ENCODE data around the gene CHAD.

The CHAD gene

DNA sequence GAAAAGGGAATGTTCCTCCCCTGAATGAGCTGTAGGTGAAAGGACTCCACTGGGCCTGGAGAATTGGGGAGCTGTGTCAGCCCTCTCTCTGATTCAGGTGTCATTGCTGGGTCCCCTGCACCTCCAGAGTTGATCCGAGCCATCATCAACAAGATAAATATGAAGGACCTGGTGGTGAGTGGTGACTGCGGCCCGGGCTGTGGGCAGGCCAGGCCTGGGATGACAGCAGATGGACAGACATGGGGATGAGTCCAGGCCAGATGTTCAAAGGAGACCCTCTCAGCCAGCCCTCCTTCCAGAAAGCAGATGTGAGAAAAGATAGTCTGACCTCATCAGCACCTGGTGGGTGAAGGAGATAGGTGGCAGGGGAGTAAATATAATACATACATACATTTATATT is 4.6 kb downstream of the CHAD start:
- no peaks in the 10 kb centered on the region for H3K36me3 ChIP-seq (ENCODE audit: insufficient read depth, low read length)
- H3K4me1 ChIP-seq (ENCODE audit: insufficient read depth, low read length) = 0 out of 2 replicates have a peak, but pooled peaks cover 5% of the 10 kb centered on the region
- H3K27me3 ChIP-seq (ENCODE audit: insufficient read depth, low read length) = peaks cover 17% of the 10 kb centered on the region
- no peak overlapping the region for H3K27ac ChIP-seq (ENCODE audit: low read depth, low read length)
- H3K4me3 ChIP-seq (ENCODE audit: low read length) = no peak overlapping the region
- H3K9me3 ChIP-seq (ENCODE audit: insufficient read depth, low read depth, low read length) = no peaks in the 10 kb centered on the region
- WGBS = 97% methylated on average over 3 of the region's 3 CpGs
- no peak overlapping the region for H3K9ac ChIP-seq (ENCODE audit: low read depth, low read length)

DNA sequence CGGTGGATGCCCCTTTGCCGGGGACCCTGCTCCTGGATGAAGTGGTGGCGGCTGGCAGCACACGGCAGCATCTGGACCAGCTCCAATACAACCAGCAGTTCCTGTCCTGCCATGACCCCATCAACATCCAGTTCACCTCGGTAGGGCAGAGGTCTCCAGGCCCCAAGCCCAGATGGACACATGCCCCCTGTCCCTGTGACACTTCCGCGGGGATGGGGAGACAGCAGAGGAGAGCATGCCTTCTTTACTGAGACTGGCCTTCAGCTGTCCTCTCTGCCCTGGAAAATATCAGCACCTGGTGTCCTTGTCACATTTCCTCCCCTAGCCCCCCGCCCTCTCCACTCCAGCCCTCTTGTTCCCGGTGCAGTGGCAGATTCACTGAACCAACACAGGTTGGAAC is 6.2 kb downstream of the CHAD start:
- Histone ChIP-seq H3K9ac (ENCODE audit: low read depth, low read length) (no peak overlapping the region), H3K4me3 (ENCODE audit: low read length) (no peak overlapping the region), H3K4me1 (ENCODE audit: insufficient read depth, low read length) (no peaks in the 10 kb centered on the region), H3K9me3 (ENCODE audit: insufficient read depth, low read depth, low read length) (no peaks in the 10 kb centered on the region), H3K27me3 (ENCODE audit: insufficient read depth, low read length) (peaks cover under 1% of the 10 kb centered on the region; the same call in 1 of the 2 replicates), H3K36me3 (ENCODE audit: insufficient read depth, low read length) (no peaks in the 10 kb centered on the region), H3K27ac (ENCODE audit: low read depth, low read length) (no peak overlapping the region)
- WGBS = 92% methylated on average over 9 of the region's 9 CpGs

DNA sequence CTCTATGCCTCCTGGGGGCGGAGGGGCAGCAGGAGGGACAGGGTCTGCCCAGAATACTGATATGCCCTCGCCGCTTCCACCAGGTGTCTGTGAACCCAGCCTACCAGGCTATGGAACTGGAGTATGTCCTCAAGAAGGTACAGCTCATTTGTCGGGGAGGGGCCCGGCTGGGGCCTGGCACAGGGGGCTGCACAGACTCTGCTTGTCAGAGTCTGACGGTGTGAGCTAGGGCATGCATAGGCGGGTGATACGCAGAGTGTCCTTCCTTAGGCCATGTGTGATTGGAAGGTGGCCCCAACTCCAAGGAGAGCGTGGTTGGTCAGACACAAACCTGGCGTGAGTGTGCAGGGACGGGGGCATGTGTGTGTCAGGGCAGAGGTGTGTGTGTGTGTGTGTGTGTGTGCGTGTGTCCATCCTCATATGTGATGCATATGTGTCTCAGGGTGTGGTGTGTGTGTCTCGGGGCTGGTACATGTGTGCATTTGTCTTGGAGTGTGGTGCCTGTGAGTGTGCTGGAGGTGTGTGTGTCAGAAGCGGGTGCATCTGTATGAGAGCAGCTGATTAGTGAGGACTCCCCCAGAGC is 7.0 kb downstream of the CHAD start:
- Histone ChIP-seq H3K27ac (ENCODE audit: low read depth, low read length) (no peak overlapping the region), H3K36me3 (ENCODE audit: insufficient read depth, low read length) (no peaks in the 10 kb centered on the region), H3K9ac (ENCODE audit: low read depth, low read length) (no peak overlapping the region), H3K4me1 (ENCODE audit: insufficient read depth, low read length) (no peaks in the 10 kb centered on the region), H3K4me3 (ENCODE audit: low read length) (no peak overlapping the region), H3K27me3 (ENCODE audit: insufficient read depth, low read length) (no peaks in the 10 kb centered on the region), H3K9me3 (ENCODE audit: insufficient read depth, low read depth, low read length) (no peaks in the 10 kb centered on the region)
- WGBS = 94% methylated on average over 14 of the region's 14 CpGs

DNA sequence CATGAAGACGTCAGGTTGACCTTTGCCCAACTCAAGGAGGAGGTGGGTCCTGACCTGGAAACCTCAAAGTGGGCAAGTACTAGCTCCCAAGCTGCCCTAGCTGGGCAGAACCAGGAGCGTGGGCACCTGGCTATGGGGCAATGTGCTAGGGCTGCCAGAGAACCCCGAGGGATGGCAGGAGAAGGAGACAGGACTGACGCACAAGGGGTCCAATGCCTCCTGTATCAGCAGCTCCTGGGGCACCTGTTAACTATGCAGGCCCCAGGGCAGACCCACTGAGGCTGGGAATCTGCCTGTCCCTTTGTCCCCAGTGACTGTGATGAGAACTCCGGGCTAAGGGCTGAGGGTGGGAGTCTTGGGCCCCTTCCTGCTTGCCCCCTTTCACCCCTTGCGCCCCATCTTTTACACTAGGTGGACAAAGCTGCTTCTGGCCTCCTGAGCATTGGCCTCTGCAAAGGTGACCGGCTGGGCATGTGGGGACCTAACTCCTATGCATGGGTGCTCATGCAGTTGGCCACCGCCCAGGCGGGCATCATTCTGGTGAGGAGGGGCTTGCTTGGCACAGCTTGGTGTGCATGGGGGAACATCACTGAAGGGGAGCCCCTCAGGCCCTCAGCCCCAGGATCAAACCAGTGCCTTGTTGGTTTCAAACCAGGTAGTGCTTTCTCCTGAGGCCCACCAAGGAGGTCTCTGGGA is 7.7 kb downstream of the CHAD start:
- no peaks in the 10 kb centered on the region for H3K4me1 ChIP-seq (ENCODE audit: insufficient read depth, low read length)
- no peaks in the 10 kb centered on the region for H3K9me3 ChIP-seq (ENCODE audit: insufficient read depth, low read depth, low read length)
- H3K4me3 ChIP-seq (ENCODE audit: low read length) = no peak overlapping the region
- no peak overlapping the region for H3K27ac ChIP-seq (ENCODE audit: low read depth, low read length)
- WGBS = 93% methylated on average over 9 of the region's 9 CpGs
- no peaks in the 10 kb centered on the region for H3K36me3 ChIP-seq (ENCODE audit: insufficient read depth, low read length)
- H3K9ac ChIP-seq (ENCODE audit: low read depth, low read length) = no peak overlapping the region
- no peaks in the 10 kb centered on the region for H3K27me3 ChIP-seq (ENCODE audit: insufficient read depth, low read length)

DNA sequence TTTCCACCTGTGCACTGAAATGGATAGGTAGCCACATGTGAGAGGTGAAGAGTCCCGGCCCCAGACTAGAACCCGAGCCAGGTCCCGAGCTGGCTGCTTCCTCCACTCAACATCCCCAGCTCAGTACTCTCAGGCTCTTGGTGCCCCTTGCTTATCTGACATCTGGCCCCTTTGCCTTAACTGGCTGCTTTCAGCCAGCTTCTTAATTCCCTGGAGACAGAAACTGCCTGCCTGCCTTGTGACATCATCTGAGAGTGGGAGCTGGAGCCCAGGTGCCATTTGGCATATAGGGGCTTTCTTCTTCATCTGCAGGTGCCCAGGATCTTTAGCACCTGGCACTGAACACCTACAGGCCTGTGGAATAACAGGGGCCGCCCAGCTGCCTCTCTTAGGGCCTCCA is 8.9 kb downstream of the CHAD start:
- Histone ChIP-seq H3K4me3 (ENCODE audit: low read length) (no peak overlapping the region), H3K27ac (ENCODE audit: low read depth, low read length) (no peak overlapping the region), H3K9me3 (ENCODE audit: insufficient read depth, low read depth, low read length) (no peaks in the 10 kb centered on the region), H3K4me1 (ENCODE audit: insufficient read depth, low read length) (no peaks in the 10 kb centered on the region), H3K36me3 (ENCODE audit: insufficient read depth, low read length) (no peaks in the 10 kb centered on the region), H3K9ac (ENCODE audit: low read depth, low read length) (no peak overlapping the region), H3K27me3 (ENCODE audit: insufficient read depth, low read length) (no peaks in the 10 kb centered on the region)
- WGBS = 90% methylated on average over 4 of the region's 4 CpGs

DNA sequence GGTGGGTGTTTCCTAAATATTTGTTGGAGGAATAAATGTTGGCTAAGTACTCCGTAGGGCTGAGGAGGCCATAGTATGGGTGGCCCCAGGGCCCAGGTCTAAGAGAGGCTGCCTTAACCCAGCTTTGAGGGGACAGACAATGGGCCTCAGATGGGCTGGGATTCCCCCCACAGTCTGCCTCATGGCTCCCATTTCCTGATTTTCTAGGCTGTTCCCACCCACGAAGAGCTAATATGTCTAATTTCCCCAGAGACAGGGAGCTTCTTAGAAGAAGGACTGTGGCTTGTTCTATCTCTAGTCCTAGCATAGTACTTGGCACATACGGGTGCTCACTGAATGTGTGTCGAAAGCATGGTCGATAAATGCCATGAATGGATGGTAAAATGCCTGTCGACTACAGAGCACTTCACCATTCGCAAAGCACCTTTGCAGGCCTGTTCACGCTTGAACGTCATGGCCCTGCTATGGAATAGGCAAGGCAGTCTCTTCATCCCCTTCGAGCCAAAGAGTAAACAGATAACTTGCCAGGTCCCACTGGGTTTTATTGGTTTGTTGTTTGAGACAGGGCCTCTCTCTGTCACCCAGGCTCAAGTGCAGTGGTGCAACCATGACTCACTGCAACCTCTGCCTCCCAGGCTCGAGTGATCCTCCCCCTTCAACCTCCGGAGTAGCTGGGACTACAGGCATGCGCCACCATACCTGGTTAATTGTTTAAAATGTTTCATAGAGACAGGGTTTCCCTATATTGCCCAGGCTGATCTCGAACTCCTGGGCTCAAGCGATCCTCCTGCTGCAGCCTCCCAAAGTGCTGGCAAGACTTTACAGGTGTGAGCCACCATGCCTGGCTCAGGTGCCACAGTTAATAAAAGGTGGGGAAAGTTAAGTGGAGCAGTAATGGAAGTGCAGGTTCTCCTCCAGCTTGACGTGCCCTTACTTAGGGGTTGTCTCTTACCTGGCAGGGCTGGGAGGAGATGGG is 9.7 kb downstream of the CHAD start:
- Histone ChIP-seq H3K4me1 (ENCODE audit: insufficient read depth, low read length) (no peaks in the 10 kb centered on the region), H3K4me3 (ENCODE audit: low read length) (no peak overlapping the region), H3K27me3 (ENCODE audit: insufficient read depth, low read length) (no peaks in the 10 kb centered on the region), H3K27ac (ENCODE audit: low read depth, low read length) (no peak overlapping the region), H3K9ac (ENCODE audit: low read depth, low read length) (no peak overlapping the region), H3K36me3 (ENCODE audit: insufficient read depth, low read length) (no peaks in the 10 kb centered on the region), H3K9me3 (ENCODE audit: insufficient read depth, low read depth, low read length) (no peaks in the 10 kb centered on the region)
- 88% methylated on average over 16 of the region's 16 CpGs for WGBS

DNA sequence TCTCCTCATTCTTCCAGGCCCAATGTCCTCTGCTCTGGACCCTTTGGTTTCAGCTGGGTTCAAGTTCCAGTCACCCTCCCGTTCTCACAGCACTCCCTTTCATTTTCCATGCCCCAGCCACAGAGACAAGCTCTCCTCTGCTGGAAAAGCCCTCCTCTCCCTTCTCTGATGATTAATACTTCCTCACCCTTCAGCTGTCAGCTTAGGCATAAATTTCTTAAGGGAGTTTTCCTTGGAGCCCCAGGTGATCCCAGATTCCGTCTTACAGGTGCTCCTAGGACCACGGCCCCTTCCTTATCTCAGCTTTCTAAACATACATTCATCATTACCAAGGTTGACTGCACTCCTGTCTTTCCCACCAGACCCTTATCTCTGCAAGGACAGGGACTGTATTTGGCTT is 10.4 kb downstream of the CHAD start:
- 86% methylated on average over 3 of the region's 3 CpGs for WGBS
- H3K27ac ChIP-seq (ENCODE audit: low read depth, low read length) = no peak overlapping the region
- H3K9me3 ChIP-seq (ENCODE audit: insufficient read depth, low read depth, low read length) = no peaks in the 10 kb centered on the region

DNA sequence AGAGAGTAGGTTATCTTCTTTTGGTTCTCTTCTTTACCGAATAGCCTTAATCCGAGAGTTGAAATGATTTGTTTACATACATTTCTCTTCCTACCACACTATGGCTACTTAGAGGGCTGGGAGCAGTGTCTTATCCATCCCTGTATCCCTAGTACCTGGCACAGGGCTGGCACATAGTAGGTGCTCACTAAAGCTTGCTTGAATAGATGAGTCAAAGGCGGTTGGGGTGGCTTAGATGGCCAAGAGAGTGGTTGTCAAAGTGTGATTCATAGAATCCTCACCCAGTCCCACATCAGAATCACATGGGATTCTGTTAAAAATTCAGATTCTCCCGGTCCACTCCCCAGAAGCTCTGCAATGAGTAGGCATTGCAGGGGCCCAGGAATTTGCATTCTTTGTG is 11.1 kb downstream of the CHAD start:
- Histone ChIP-seq H3K9ac (ENCODE audit: low read depth, low read length) (no peak overlapping the region), H3K27me3 (ENCODE audit: insufficient read depth, low read length) (no peaks in the 10 kb centered on the region), H3K9me3 (ENCODE audit: insufficient read depth, low read depth, low read length) (no peaks in the 10 kb centered on the region), H3K4me1 (ENCODE audit: insufficient read depth, low read length) (no peaks in the 10 kb centered on the region), H3K36me3 (ENCODE audit: insufficient read depth, low read length) (no peaks in the 10 kb centered on the region), H3K27ac (ENCODE audit: low read depth, low read length) (no peak overlapping the region), H3K4me3 (ENCODE audit: low read length) (no peak overlapping the region)
- WGBS = 97% methylated on average over 3 of the region's 4 CpGs

More for the DNA sequence above, 10.4 kb downstream of the CHAD start:
- no peak overlapping the region for H3K9ac ChIP-seq (ENCODE audit: low read depth, low read length)
- no peak overlapping the region for H3K4me3 ChIP-seq (ENCODE audit: low read length)
- H3K27me3 ChIP-seq (ENCODE audit: insufficient read depth, low read length) = no peaks in the 10 kb centered on the region
- no peaks in the 10 kb centered on the region for H3K4me1 ChIP-seq (ENCODE audit: insufficient read depth, low read length)
- no peaks in the 10 kb centered on the region for H3K36me3 ChIP-seq (ENCODE audit: insufficient read depth, low read length)

DNA sequence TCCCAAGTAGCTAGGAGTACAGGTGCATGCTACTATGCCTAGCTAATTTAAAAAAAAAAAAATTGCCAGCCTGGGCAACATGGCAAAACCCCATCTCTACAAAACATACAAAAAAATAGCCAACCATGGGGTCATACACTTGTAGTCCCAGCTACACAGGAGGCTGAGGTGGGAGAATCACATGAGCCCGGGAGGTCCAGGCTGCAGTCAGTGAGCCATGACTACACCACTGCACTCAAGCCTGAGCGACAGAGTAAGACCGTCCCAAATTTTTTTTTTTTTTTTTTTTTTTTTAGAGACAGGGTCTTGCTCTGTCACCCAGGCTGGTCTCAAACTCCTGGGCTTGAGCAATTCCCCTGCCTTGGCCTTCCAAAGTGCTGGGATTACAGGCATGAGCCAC is 14.8 kb downstream of the CHAD start:
- Histone ChIP-seq H3K9ac (ENCODE audit: low read depth, low read length) (no peak overlapping the region), H3K9me3 (ENCODE audit: insufficient read depth, low read depth, low read length) (no peaks in the 10 kb centered on the region), H3K36me3 (ENCODE audit: insufficient read depth, low read length) (no peaks in the 10 kb centered on the region), H3K27ac (ENCODE audit: low read depth, low read length) (no peak overlapping the region), H3K4me1 (ENCODE audit: insufficient read depth, low read length) (no peaks in the 10 kb centered on the region), H3K4me3 (ENCODE audit: low read length) (no peak overlapping the region), H3K27me3 (ENCODE audit: insufficient read depth, low read length) (no peaks in the 10 kb centered on the region)
- WGBS = 94% methylated on average over 3 of the region's 3 CpGs

DNA sequence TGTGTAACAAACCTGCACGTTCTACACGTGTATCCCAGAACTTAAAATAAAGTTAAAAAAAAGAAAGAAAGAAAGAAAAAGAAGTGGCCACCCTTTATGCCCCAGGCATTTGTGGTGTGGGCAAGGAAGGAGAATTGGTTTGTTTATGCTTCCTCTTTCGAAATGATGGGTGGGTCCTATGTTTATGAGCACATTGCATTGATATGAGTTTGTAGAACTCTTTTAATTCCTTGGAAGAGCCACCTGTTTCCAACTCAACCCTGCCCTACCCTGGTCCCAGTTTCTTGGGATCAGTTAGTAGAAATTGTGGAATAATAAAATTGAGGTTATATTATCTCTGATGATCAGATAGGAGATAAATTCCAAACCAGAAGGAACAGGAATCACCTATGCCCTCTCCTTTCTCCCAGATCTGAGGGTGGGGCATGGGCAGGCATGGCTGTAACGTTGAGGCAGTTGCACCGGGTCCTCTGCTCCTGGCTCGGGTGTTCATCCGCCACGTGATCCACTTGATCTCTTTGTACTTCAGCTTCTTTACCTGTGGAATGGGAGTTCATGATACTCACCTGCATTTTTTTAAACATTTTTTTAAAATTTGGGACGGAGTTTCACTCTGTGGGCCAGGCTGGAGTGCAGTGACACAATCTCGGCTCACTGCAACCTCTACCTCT is 15.9 kb downstream of the CHAD start:
- Histone ChIP-seq H3K4me1 (ENCODE audit: insufficient read depth, low read length) (no peaks in the 10 kb centered on the region), H3K27me3 (ENCODE audit: insufficient read depth, low read length) (no peaks in the 10 kb centered on the region), H3K9me3 (ENCODE audit: insufficient read depth, low read depth, low read length) (no peaks in the 10 kb centered on the region), H3K36me3 (ENCODE audit: insufficient read depth, low read length) (no peaks in the 10 kb centered on the region), H3K9ac (ENCODE audit: low read depth, low read length) (no peak overlapping the region), H3K4me3 (ENCODE audit: low read length) (no peak overlapping the region), H3K27ac (ENCODE audit: low read depth, low read length) (no peak overlapping the region)
- 95% methylated on average over 10 of the region's 10 CpGs for WGBS

Data from HUES64 (cell line).